Skeletal muscle satellite cell (primary cell): ENCODE results near the gene KIAA2012.

Experiments
- H3K27me3 ChIP-seq: 2 replicates; pipeline ENCODE4 v1.7.0; 2013; ENCODE audit warnings: low read length; ENCODE audit not compliant: control insufficient read depth, insufficient read depth
- H3K36me3 ChIP-seq: 2 replicates; pipeline ENCODE4 v1.7.0; 2013; ENCODE audit warnings: mild to moderate bottlenecking, control low read depth, low read length; ENCODE audit not compliant: insufficient read depth
- H3K4me1 ChIP-seq: 2 replicates; pipeline ENCODE4 v1.7.0; 2013; ENCODE audit warnings: low read length; ENCODE audit not compliant: control insufficient read depth, insufficient read depth
- H3K4me2 ChIP-seq: 2 replicates; pipeline ENCODE4 v1.7.0; 2013; ENCODE audit warnings: mild to moderate bottlenecking, low read length
- H3K4me3 ChIP-seq: 2 replicates; pipeline ENCODE4 v1.7.0; 2013; ENCODE audit warnings: low read length
- H3K9ac ChIP-seq: 2 replicates; pipeline ENCODE4 v1.7.0; 2013; ENCODE audit warnings: mild to moderate bottlenecking, low read depth, low read length, moderate library complexity
- H3K9me3 ChIP-seq: replicated peaks from 2 replicates; pipeline ENCODE4 v1.7.0; 2013; ENCODE audit warnings: mild to moderate bottlenecking, control low read depth, low read length

The KIAA2012 gene

GRCh38 chr2:202065876-202066275 is 7.2 kb upstream of the KIAA2012 start:
- no peak overlapping the region for H3K9ac ChIP-seq
- no peaks in the 10 kb centered on the region for H3K27me3 ChIP-seq
- peaks cover 15% of the 10 kb centered on the region for H3K4me1 ChIP-seq
- no peak overlapping the region for H3K4me3 ChIP-seq
- no peaks in the 10 kb centered on the region for H3K36me3 ChIP-seq
- no peak overlapping the region for H3K4me2 ChIP-seq
- no peaks in the 10 kb centered on the region for H3K9me3 ChIP-seq

GRCh38 chr2:202066875-202067274 is 6.2 kb upstream of the KIAA2012 start:
- no peak overlapping the region for H3K9ac ChIP-seq
- no peaks in the 10 kb centered on the region for H3K36me3 ChIP-seq
- H3K4me3 ChIP-seq = no peak overlapping the region

GRCh38 chr2:202067589-202067988 is 5.5 kb upstream of the KIAA2012 start:
- Histone ChIP-seq H3K9me3 (no peaks in the 10 kb centered on the region), H3K9ac (no peak overlapping the region), H3K27me3 (no peaks in the 10 kb centered on the region), H3K4me1 (peaks cover 15% of the 10 kb centered on the region), H3K4me2 (no peak overlapping the region), H3K4me3 (no peak overlapping the region), H3K36me3 (no peaks in the 10 kb centered on the region)

More at GRCh38 chr2:202066875-202067274, 6.2 kb upstream of the KIAA2012 start:
- no peak overlapping the region for H3K4me2 ChIP-seq
- H3K9me3 ChIP-seq = no peaks in the 10 kb centered on the region
- H3K27me3 ChIP-seq = no peaks in the 10 kb centered on the region
- peaks cover 15% of the 10 kb centered on the region for H3K4me1 ChIP-seq

GRCh38 chr2:202069170-202070067 is 3.6 kb upstream of the KIAA2012 start:
- H3K9ac ChIP-seq = no peak overlapping the region
- H3K27me3 ChIP-seq = peaks cover under 1% of the 10 kb centered on the region
- peaks cover 7% of the 10 kb centered on the region for H3K4me1 ChIP-seq
- no peak overlapping the region for H3K4me3 ChIP-seq
- H3K9me3 ChIP-seq = no peaks in the 10 kb centered on the region
- H3K4me2 ChIP-seq = no peak overlapping the region
- no peaks in the 10 kb centered on the region for H3K36me3 ChIP-seq

- Histone ChIP-seq H3K4me1 (no peaks in the 10 kb centered on the region), H3K9me3 (no peaks in the 10 kb centered on the region), H3K36me3 (no peaks in the 10 kb centered on the region), H3K27me3 (peaks cover 10% of the 10 kb centered on the region), H3K4me3 (no peak overlapping the region), H3K4me2 (no peak overlapping the region), H3K9ac (no peak overlapping the region)
Observed at GRCh38 chr2:202071107-202071506, 1.9 kb upstream of the KIAA2012 start.

GRCh38 chr2:202072226-202072625 is 829 bp upstream of the KIAA2012 start:
- Histone ChIP-seq H3K27me3 (peaks cover 10% of the 10 kb centered on the region), H3K36me3 (no peaks in the 10 kb centered on the region), H3K9ac (no peak overlapping the region), H3K4me1 (no peaks in the 10 kb centered on the region), H3K4me2 (no peak overlapping the region), H3K4me3 (no peak overlapping the region), H3K9me3 (no peaks in the 10 kb centered on the region)

GRCh38 chr2:202074324-202074723 is 1.3 kb downstream of the KIAA2012 start:
- H3K36me3 ChIP-seq = no peaks in the 10 kb centered on the region
- peaks cover 10% of the 10 kb centered on the region for H3K27me3 ChIP-seq
- H3K4me1 ChIP-seq = no peaks in the 10 kb centered on the region
- no peaks in the 10 kb centered on the region for H3K9me3 ChIP-seq
- H3K4me2 ChIP-seq = no peak overlapping the region
- H3K4me3 ChIP-seq = no peak overlapping the region
- no peak overlapping the region for H3K9ac ChIP-seq

- Histone ChIP-seq H3K4me2 (no peak overlapping the region), H3K4me3 (no peak overlapping the region), H3K27me3 (peaks cover 10% of the 10 kb centered on the region), H3K36me3 (no peaks in the 10 kb centered on the region), H3K4me1 (peaks cover 2% of the 10 kb centered on the region), H3K9ac (no peak overlapping the region), H3K9me3 (no peaks in the 10 kb centered on the region)
Observed at GRCh38 chr2:202079310-202079709, 6.3 kb downstream of the KIAA2012 start.

GRCh38 chr2:202084265-202084664 is 11.2 kb downstream of the KIAA2012 start:
- Histone ChIP-seq H3K4me3 (no peak overlapping the region), H3K9ac (no peak overlapping the region), H3K27me3 (peaks cover 6% of the 10 kb centered on the region), H3K9me3 (no peaks in the 10 kb centered on the region), H3K4me1 (peaks cover 5% of the 10 kb centered on the region), H3K36me3 (no peaks in the 10 kb centered on the region), H3K4me2 (no peak overlapping the region)

- Histone ChIP-seq H3K4me3 (no peak overlapping the region), H3K4me1 (peaks cover 16% of the 10 kb centered on the region), H3K36me3 (no peaks in the 10 kb centered on the region), H3K9me3 (no peaks in the 10 kb centered on the region), H3K27me3 (peaks cover 10% of the 10 kb centered on the region), H3K9ac (no peak overlapping the region), H3K4me2 (no peak overlapping the region)
Observed at GRCh38 chr2:202088777-202089176, 15.7 kb downstream of the KIAA2012 start.

- Histone ChIP-seq H3K9me3 (no peaks in the 10 kb centered on the region), H3K4me3 (no peak overlapping the region), H3K27me3 (peaks cover 10% of the 10 kb centered on the region), H3K4me1 (peaks cover 11% of the 10 kb centered on the region), H3K36me3 (no peaks in the 10 kb centered on the region), H3K9ac (no peak overlapping the region), H3K4me2 (no peak overlapping the region)
Observed at GRCh38 chr2:202090530-202090929, 17.5 kb downstream of the KIAA2012 start.

GRCh38 chr2:202091476-202091875 is 18.4 kb downstream of the KIAA2012 start:
- Histone ChIP-seq H3K9me3 (no peaks in the 10 kb centered on the region), H3K9ac (no peak overlapping the region), H3K36me3 (no peaks in the 10 kb centered on the region), H3K27me3 (peaks cover 10% of the 10 kb centered on the region), H3K4me1 (peaks cover 11% of the 10 kb centered on the region), H3K4me2 (no peak overlapping the region), H3K4me3 (no peak overlapping the region)
